Gastroesophageal sphincter (tissue), 4 donors: ENCODE data around the gene CHST15. TPM values are rescaled to one million over a fixed set of nuclear protein-coding genes. Genes with fewer than 3 reads are reported as not detected.

Source experiments
- ATAC-seq: fragments of 150-250 bp; one replicate; pipeline ENCODE4 v1.9.1; 2016; ENCODE audit warnings: mild to moderate bottlenecking, moderate library complexity
- H3K27ac ChIP-seq, 4 donors: fragments of 200-600 bp; sonication (generic) in 3 of 4; 1 replicate in 3 of 4; 2 replicates in 1 of 4; pipeline ENCODE4 v1.5.1; 2016 to 2019
- H3K27me3 ChIP-seq: fragments of 200-600 bp; sonication (generic); one replicate; pipeline ENCODE4 v1.5.1; 2019
- H3K36me3 ChIP-seq, 2 donors: fragments of 200-600 bp; sonication (generic); one replicate each; pipeline ENCODE4 v1.5.1; 2019; ENCODE audit warnings: control low read depth in 1 of 2
- H3K4me1 ChIP-seq, 3 donors: fragments of 200-600 bp; sonication (generic); 1 replicate in 2 of 3; 2 replicates in 1 of 3; pipeline ENCODE4 v1.5.1; 2016 to 2019; ENCODE audit warnings: control low read depth in 2 of 3
- H3K4me3 ChIP-seq, 2 donors: fragments of 200-600 bp; sonication (generic); one replicate each; pipeline ENCODE4 v1.5.1; 2019; ENCODE audit warnings: mild to moderate bottlenecking in 1 of 2, moderate library complexity in 1 of 2
- H3K9me3 ChIP-seq, 3 donors: fragments of 200-600 bp; sonication (generic); one replicate each; pipeline ENCODE4 v1.5.1; 2017 to 2019; ENCODE audit warnings: control low read depth in 2 of 3
- EP300 ChIP-seq: sonication (generic); formaldehyde crosslinking; IDR thresholded peaks from one replicate; pipeline ENCODE4 v1.6.1; 2017; ENCODE audit warnings: antibody characterized with exemption, mild to moderate bottlenecking
- POLR2A ChIP-seq, 2 donors: fragments of 450-650 bp; IDR thresholded peaks; one replicate each; pipeline ENCODE4 v1.6.1; 2017; ENCODE audit warnings: antibody characterized with exemption in 2 of 2, mild to moderate bottlenecking in 2 of 2, moderate library complexity in 1 of 2
- POLR2AphosphoS5 ChIP-seq: sonication (generic); formaldehyde crosslinking; IDR thresholded peaks from one replicate; pipeline ENCODE4 v1.6.1; 2017; ENCODE audit warnings: antibody characterized with exemption
- WGBS, 2 donors: methylation state at CpG; one replicate each; pipeline ENCODE4 v1.1.5; 2018; ENCODE audit warnings: low coverage in 1 of 2; 5-methylcytosine and 5-hydroxymethylcytosine counted together
- total RNA-seq, 4 donors: library from RNA; depleted of rRNA; stranded (reverse); fragments of >200 nt; gene quantifications; one replicate each; pipeline ENCODE4 v1.1.0, GENCODE V29; 2016
- TF ChIP-seq, protein P1 (sequence below), 4 experiments: fragments of 200-600 bp in 2 of 4; fragments of 450-650 bp in 2 of 4; sonication (generic) in 1 of 4; IDR thresholded peaks; one replicate each; pipeline ENCODE4 v1.5.1; 2017 to 2019; ENCODE audit warnings: antibody characterized with exemption in 4 of 4, mild to moderate bottlenecking in 2 of 4, moderate library complexity in 2 of 4

Gene CHST15
- total RNA-seq, 4 donors from 2014 or later, result 63.5 to 87.5 (median 74.3) TPM

DNA sequence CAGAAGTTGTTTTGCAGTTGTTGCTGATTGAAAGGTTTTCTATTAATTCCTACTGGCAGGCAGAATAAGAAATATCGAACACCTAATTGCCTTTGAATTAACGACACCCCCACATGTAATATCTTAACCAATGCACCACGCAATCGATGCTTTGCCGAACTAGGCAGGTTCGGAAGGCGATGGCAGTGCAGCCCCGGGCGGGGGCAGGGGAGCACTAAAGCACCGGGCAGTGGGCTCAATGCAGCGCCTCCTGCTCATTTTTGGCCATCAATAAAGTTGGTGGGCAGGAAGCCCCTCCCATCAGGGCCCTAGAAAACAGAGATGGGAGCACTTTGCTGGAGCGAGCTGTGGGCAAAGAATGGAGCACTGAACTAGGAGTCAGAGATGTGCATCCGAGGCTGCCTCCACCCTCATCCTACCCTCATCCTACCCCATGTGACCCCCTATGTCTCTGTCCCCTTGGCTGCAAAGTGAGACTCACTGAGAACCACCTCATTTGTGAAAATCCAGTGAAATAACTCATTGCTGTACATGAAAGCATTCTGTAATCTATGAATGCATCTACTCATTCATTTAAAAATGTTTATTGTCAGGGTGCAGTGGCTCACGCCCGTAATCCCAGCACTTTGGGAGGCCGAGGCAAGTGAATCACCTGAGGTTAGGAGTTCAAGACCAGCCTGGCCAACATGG lies 19.6 kb upstream of the CHST15 start:
- no peak overlapping the region for H3K27ac ChIP-seq
- H3K9me3 ChIP-seq, result no peaks in the 10 kb centered on the region
- ATAC-seq, result no peak
- no peaks in the 10 kb centered on the region for H3K36me3 ChIP-seq
- no peak for TF ChIP-seq EP300
- TF ChIP-seq, protein P1, sequence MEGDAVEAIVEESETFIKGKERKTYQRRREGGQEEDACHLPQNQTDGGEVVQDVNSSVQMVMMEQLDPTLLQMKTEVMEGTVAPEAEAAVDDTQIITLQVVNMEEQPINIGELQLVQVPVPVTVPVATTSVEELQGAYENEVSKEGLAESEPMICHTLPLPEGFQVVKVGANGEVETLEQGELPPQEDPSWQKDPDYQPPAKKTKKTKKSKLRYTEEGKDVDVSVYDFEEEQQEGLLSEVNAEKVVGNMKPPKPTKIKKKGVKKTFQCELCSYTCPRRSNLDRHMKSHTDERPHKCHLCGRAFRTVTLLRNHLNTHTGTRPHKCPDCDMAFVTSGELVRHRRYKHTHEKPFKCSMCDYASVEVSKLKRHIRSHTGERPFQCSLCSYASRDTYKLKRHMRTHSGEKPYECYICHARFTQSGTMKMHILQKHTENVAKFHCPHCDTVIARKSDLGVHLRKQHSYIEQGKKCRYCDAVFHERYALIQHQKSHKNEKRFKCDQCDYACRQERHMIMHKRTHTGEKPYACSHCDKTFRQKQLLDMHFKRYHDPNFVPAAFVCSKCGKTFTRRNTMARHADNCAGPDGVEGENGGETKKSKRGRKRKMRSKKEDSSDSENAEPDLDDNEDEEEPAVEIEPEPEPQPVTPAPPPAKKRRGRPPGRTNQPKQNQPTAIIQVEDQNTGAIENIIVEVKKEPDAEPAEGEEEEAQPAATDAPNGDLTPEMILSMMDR (IDR thresholded peaks at IDR 0.05), result no peak
- TF ChIP-seq POLR2A (IDR thresholded peaks at IDR 0.05), result no peak
- TF ChIP-seq POLR2AphosphoS5, result no peak
- peaks cover 0 to 1% (median 0%) of the 10 kb centered on the region in 3 donors for H3K4me1 ChIP-seq
- 80% methylated on average over 7 to 13 of the region's 16 CpGs for WGBS, 2 donors
- no peak overlapping the region for H3K4me3 ChIP-seq
- no peaks in the 10 kb centered on the region for H3K27me3 ChIP-seq

DNA sequence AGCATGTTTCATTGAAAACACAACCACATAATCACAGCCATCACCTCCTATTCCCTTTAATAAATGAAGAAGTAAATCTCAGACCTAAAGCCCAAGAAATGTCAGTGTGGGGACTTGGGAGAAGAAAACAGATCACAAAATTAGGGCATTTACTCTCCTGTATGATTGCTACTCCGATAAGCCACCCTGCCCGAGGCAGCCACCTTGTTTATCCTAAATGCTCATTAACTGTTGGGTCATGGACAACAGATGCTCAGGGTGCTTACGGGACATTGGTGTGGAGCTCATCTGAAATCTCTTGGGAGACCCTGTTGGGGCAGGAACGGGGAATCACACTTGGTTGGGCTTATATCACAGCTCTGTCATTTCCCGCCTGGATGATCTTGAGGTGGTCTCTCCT lies 17.5 kb upstream of the CHST15 start:
- peaks cover 0 to 23% (median 10%) of the 10 kb centered on the region in 3 donors for H3K4me1 ChIP-seq
- no peaks in the 10 kb centered on the region for H3K27me3 ChIP-seq
- no peaks in the 10 kb centered on the region for H3K9me3 ChIP-seq
- no peak for TF ChIP-seq POLR2AphosphoS5
- H3K27ac ChIP-seq, result no peak overlapping the region
- no peaks in the 10 kb centered on the region for H3K36me3 ChIP-seq
- WGBS, 2 donors, result 96 to 100% methylated on average over 3 of the region's 5 CpGs
- ATAC-seq, result no peak
- H3K4me3 ChIP-seq, result no peak overlapping the region

DNA sequence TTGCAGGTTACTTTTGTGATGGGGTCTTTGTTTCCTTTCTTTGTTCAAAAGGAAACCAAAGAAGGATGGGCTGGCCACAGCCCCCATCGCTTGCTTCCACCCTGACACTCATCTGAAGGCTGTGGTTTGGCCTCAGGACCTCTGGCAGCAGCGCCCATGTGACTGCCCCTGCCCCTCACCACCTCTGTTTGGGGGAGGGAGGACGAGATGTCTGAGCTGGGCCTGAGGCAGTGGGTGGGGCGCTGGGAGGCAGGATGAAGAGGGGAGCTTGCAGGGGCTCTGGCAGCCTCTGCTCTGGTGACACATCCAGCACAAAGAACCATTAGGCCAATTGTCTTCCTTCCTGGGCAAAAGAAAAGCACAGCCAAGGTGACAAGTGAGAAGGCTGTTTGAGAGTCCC lies 15.9 kb upstream of the CHST15 start:
- Histone ChIP-seq H3K27me3 (no peaks in the 10 kb centered on the region), H3K4me1 (peaks cover 0 to 37% (median 19%) of the 10 kb centered on the region in 3 donors), H3K36me3 (no peaks in the 10 kb centered on the region), H3K4me3 (no peak overlapping the region), H3K27ac (no peak overlapping the region), H3K9me3 (no peaks in the 10 kb centered on the region)
- WGBS, 2 donors, result no CpG with 5 or more reads among the region's 4 CpGs
- TF ChIP-seq EP300 (no peak), POLR2AphosphoS5 (no peak), POLR2A (IDR thresholded peaks at IDR 0.05) (no peak)
- TF ChIP-seq, protein P1 (IDR thresholded peaks at IDR 0.05), result no peak
- ATAC-seq, result no peak

DNA sequence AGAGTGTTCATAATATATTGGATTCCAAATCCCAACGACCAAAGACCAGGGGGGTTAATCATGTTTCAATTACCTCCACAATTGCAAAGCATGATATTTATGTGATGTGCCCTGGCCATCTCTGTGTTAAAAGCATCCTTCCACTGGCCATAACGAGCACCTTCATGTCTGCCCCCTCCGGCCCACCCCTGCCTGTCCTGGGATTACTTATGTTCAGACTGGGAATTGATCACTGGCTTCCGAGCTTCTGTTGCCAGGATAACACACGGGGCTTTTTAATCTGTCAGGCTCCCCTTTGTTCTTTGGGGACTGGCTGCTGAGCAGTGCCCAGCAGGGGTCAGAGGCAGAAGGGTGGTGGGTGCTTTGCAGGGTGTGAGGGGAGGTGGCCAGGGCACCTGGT lies 13.7 kb upstream of the CHST15 start:
- Histone ChIP-seq H3K4me1 (peaks cover 0 to 37% (median 19%) of the 10 kb centered on the region in 3 donors), H3K4me3 (no peak overlapping the region), H3K36me3 (no peaks in the 10 kb centered on the region), H3K9me3 (no peaks in the 10 kb centered on the region), H3K27ac (peak overlapping the region; percentile 62 to 85 (median 80)), H3K27me3 (no peaks in the 10 kb centered on the region)
- 17 to 60% methylated on average over 1 of the region's 5 CpGs for WGBS, 2 donors
- TF ChIP-seq, protein P1 (IDR thresholded peaks at IDR 0.05), result no peak
- TF ChIP-seq POLR2A (IDR thresholded peaks at IDR 0.05), result no peak
- TF ChIP-seq EP300, result no peak
- TF ChIP-seq POLR2AphosphoS5, result no peak
- no peak for ATAC-seq

DNA sequence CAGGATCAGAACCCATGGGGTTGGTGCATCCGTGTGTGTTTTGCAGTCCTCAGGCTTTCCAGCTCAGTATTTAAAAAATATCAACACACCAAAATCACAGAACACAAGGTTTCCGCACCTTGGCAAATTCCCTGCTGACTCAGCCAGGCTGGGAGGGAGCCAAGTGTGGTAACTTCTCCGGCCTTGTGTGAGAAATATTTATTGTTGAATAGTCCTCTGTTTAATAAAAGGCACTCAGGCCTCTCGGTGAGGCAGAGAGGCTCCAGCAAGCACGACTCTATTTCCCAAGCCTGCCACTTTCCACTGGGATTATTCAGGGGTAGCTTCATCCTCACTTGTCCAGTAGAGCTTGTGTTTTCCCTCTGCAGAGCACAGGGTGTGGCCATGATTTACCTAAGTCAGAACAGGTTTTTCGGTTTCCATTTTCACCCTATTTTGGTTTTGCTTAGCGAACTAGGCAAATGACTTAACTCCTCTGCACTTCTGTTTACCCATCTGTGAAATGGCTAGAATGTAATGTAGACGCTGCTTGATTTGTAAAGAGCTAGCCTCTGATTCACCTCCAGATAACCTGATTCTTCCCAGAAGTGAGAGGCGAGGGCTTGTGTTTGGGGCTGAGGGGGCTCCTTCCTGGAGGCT lies 13.0 kb upstream of the CHST15 start:
- no peaks in the 10 kb centered on the region for H3K36me3 ChIP-seq
- H3K9me3 ChIP-seq, result no peaks in the 10 kb centered on the region
- H3K4me3 ChIP-seq, result no peak overlapping the region
- H3K27me3 ChIP-seq, result no peaks in the 10 kb centered on the region
- WGBS, 2 donors, result 17 to 27% methylated on average over 5 to 7 of the region's 9 CpGs
- peaks cover 0 to 37% (median 19%) of the 10 kb centered on the region in 3 donors for H3K4me1 ChIP-seq
- peak; percentile 88 for ATAC-seq
- H3K27ac ChIP-seq, result peak overlapping the region; percentile 74 to 85 (median 80)
- TF ChIP-seq POLR2AphosphoS5 (peak; percentile 94), POLR2A (IDR thresholded peaks at IDR 0.05) (no peak)

DNA sequence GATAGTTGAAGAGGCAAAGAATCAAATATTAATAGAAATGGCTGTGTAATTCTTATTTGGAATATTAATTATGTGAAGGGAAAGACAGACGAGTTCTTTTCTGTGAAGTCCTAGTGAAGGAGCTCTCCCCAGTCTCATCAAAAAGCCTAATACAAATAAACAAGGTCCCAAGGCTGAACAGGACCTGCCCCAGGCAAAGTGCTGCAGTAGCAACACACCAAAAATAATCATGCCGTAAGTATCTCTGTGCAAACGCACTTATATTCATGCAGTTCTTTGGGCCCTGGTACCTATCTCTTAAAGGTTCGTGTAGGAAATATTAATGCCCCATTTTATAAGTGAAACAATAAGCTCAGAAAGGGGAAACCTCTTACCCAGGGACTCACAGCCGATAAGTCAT lies 12.2 kb upstream of the CHST15 start:
- Histone ChIP-seq H3K4me3 (no peak overlapping the region), H3K4me1 (peaks cover 0 to 37% (median 19%) of the 10 kb centered on the region in 3 donors), H3K36me3 (no peaks in the 10 kb centered on the region), H3K9me3 (no peaks in the 10 kb centered on the region), H3K27ac (peak overlapping the region; percentile 74 to 85 (median 80)), H3K27me3 (no peaks in the 10 kb centered on the region)
- TF ChIP-seq POLR2A (IDR thresholded peaks at IDR 0.05) (no peak), POLR2AphosphoS5 (peak; percentile 20)
- ATAC-seq, result peak; percentile 67
- 25 to 34% methylated on average over 3 to 5 of the region's 5 CpGs for WGBS, 2 donors
